PC-3 (cell line): ENCODE results near the gene SF1. TPM values are rescaled to one million over a fixed set of nuclear protein-coding genes. Genes with fewer than 3 reads are reported as not detected.
A peak's percentile ranks its signal among the peaks of the same experiment; 100 is the strongest.

ENCODE experiments used
- ATAC-seq: fragments of 200-7000 bp; cut with Tn5 transposase; 2 replicates; pipeline ENCODE4 v1.9.1; 2020; ENCODE audit warnings: mild to moderate bottlenecking, moderate library complexity
- BruUV-seq: library from RNA; stranded (reverse); fragments of 400-500 nt; replicated peaks from 2 replicates; lab custom pipeline; 2021; lab: Mats Ljungman, UMichigan
- CTCF ChIA-PET: fragments of 300-600 bp; sonication (Branson Sonifier 250); formaldehyde crosslinking; loops from one replicate; lab custom pipeline; 2022; ENCODE audit warnings: antibody characterized with exemption; lab: Charles Lee
- POLR2A ChIA-PET: fragments of 300-600 bp; sonication (Branson Sonifier 250); formaldehyde crosslinking; loops from one replicate; lab custom pipeline; 2022; ENCODE audit warnings: antibody characterized with exemption; ENCODE audit not compliant: unreplicated experiment; lab: Charles Lee
- DNase-seq: peaks from one replicate; pipeline ENCODE4 v3.0.0-alpha.2; 2015
- H2AFZ ChIP-seq: fragments of 300-600 bp; sonication (generic); 2 replicates; pipeline ENCODE4 v1.6.0; 2016; ENCODE audit warnings: antibody characterized with exemption, low read length
- H3F3A ChIP-seq: fragments of 300-600 bp; sonication (generic); one replicate; pipeline ENCODE4 v1.6.0; 2017; ENCODE audit warnings: antibody characterized with exemption, low read length, control low read depth, mild to moderate bottlenecking; ENCODE audit not compliant: unreplicated experiment
- H3K27ac ChIP-seq: fragments of 300-600 bp; sonication (generic); 2 replicates; pipeline ENCODE4 v1.5.1; 2016; ENCODE audit warnings: mild to moderate bottlenecking, low read length
- H3K27me3 ChIP-seq: fragments of 300-600 bp; sonication (generic); 2 replicates; pipeline ENCODE4 v1.6.1; 2016; ENCODE audit warnings: low read length, mixed read lengths
- H3K36me3 ChIP-seq: fragments of 300-600 bp; sonication (generic); 2 replicates; pipeline ENCODE4 v1.6.1; 2016; ENCODE audit warnings: low read depth, mixed run types, low read length, mixed read lengths
- H3K4me1 ChIP-seq: fragments of 300-600 bp; sonication (generic); 2 replicates; pipeline ENCODE4 v1.5.1; 2016; ENCODE audit warnings: low read length; ENCODE audit not compliant: insufficient read depth
- H3K4me2 ChIP-seq: fragments of 300-600 bp; sonication (generic); 2 replicates; pipeline ENCODE4 v1.6.0; 2016; ENCODE audit warnings: low read length
- H3K4me3 ChIP-seq: fragments of 300-600 bp; sonication (generic); 2 replicates; pipeline ENCODE4 v1.5.1; 2016; ENCODE audit warnings: mild to moderate bottlenecking, low read length, mixed read lengths
- H3K79me2 ChIP-seq: fragments of 300-600 bp; sonication (generic); 2 replicates; pipeline ENCODE4 v1.6.1; 2017; ENCODE audit warnings: low read length, mixed read lengths
- H3K9ac ChIP-seq: fragments of 300-600 bp; sonication (generic); 2 replicates; pipeline ENCODE4 v1.6.0; 2016; ENCODE audit warnings: mild to moderate bottlenecking, low read length
- H3K9me2 ChIP-seq: fragments of 300-600 bp; sonication (generic); replicated peaks from 2 replicates; pipeline ENCODE4 v1.6.1; 2016; ENCODE audit warnings: mixed run types, low read length, mixed read lengths
- H3K9me3 ChIP-seq: fragments of 300-600 bp; sonication (generic); 2 replicates; pipeline ENCODE4 v1.6.1; 2016; ENCODE audit warnings: low read length, mixed read lengths
- H4K20me1 ChIP-seq: fragments of 300-600 bp; sonication (generic); 2 replicates; pipeline ENCODE4 v1.6.1; 2016; ENCODE audit warnings: low read length, mixed read lengths
- CTCF ChIP-seq: fragments of 300-600 bp; sonication (generic); conservative IDR thresholded peaks from 2 replicates; pipeline ENCODE4 v1.5.1; 2017; ENCODE audit warnings: antibody characterized with exemption, low read depth, mild to moderate bottlenecking, low read length
- EZH2 ChIP-seq: fragments of 300-600 bp; sonication (generic); IDR thresholded peaks from one replicate; pipeline ENCODE4 v1.6.1; 2017; ENCODE audit warnings: antibody characterized with exemption, mild to moderate bottlenecking, low read length; ENCODE audit not compliant: unreplicated experiment
- EZH2phosphoT487 ChIP-seq: fragments of 300-600 bp; sonication (generic); IDR thresholded peaks from 2 replicates; pipeline ENCODE4 v1.6.1; 2018; ENCODE audit warnings: mild to moderate bottlenecking, antibody characterized with exemption, low read length, borderline replicate concordance
- intact Hi-C: fragments of 100-400 bp; cut with micrococcal nuclease; formaldehyde crosslinking; loops from 2 replicates; pipeline ENCODE4 v1.9.0; 2023
- total RNA-seq: library from RNA; depleted of rRNA; stranded (reverse); fragments of >200 nt; gene quantifications from 2 replicates; pipeline ENCODE4 v1.2.3, GENCODE V29; 2014

SF1 gene
- total RNA-seq, 1 experiment from 2014 or later: 217 TPM

GRCh38 chr11:64762674-64763525 is 15.4 kb downstream of the SF1 start:
- intact Hi-C loops: no loop called here
- Histone ChIP-seq H3K4me1 (no peaks in the 10 kb centered on the region), H3F3A (peaks cover 41% of the 10 kb centered on the region), H3K36me3 (peaks cover 47% of the 10 kb centered on the region), H3K27ac (no peak overlapping the region), H3K4me3 (no peak overlapping the region), H3K9me3 (no peaks in the 10 kb centered on the region), H3K9me2 (no peaks in the 10 kb centered on the region), H4K20me1 (peaks cover 42% of the 10 kb centered on the region), H3K4me2 (no peak overlapping the region), H3K79me2 (peaks cover 10% of the 10 kb centered on the region), H3K9ac (no peak overlapping the region), H2AFZ (no peak overlapping the region), H3K27me3 (no peaks in the 10 kb centered on the region)
- DNase-seq (peak; percentile 28), ATAC-seq (peak; percentile 16; the same call in 1 of the 2 replicates)
- CTCF ChIA-PET: interaction anchor here (0.5 kb wide), 1 partner anchor 71 kb away, joined by 5 read pairs; no protein-coding TSS in a partner anchor
- POLR2A ChIA-PET: interaction anchor here (1.5 kb wide), 1 partner anchor 16 kb away, joined by 7 read pairs; the partner anchor contains the start of gene SF1
- TF ChIP-seq EZH2: no peak
- TF ChIP-seq EZH2phosphoT487: no peak
- no peak for TF ChIP-seq CTCF
- BruUV-seq: no TSS peak

- intact Hi-C loops: no loop called here
- no peak overlapping the region for H3K4me2 ChIP-seq
- no peaks in the 10 kb centered on the region for H3K27me3 ChIP-seq
- peaks cover 40% of the 10 kb centered on the region for H3K36me3 ChIP-seq
- peaks cover 37% of the 10 kb centered on the region for H4K20me1 ChIP-seq
- no peaks in the 10 kb centered on the region for H3K9me2 ChIP-seq
- no peak for ATAC-seq
- no peak overlapping the region for H2AFZ ChIP-seq
- H3K27ac ChIP-seq: no peak overlapping the region
- CTCF ChIA-PET: no interaction called here
- H3K4me3 ChIP-seq: no peak overlapping the region
- no peaks in the 10 kb centered on the region for H3K4me1 ChIP-seq
- TF ChIP-seq EZH2: no peak
- TF ChIP-seq CTCF: no peak
- TF ChIP-seq EZH2phosphoT487: no peak
- TSS peak; percentile 14 for BruUV-seq
- no peaks in the 10 kb centered on the region for H3K9me3 ChIP-seq
- H3K9ac ChIP-seq: no peak overlapping the region
- POLR2A ChIA-PET: interaction anchor here (1.5 kb wide), 1 partner anchor 16 kb away, joined by 7 read pairs; the partner anchor contains the start of gene SF1
- H3F3A ChIP-seq: peaks cover 39% of the 10 kb centered on the region
- H3K79me2 ChIP-seq: peaks cover 4% of the 10 kb centered on the region
- no peak for DNase-seq
Measured at GRCh38 chr11:64762277-64762673, 16.1 kb downstream of the SF1 start.
